Ascending aorta (tissue), 2 donors: ENCODE data around the gene TM4SF5. TPM values are rescaled to one million over a fixed set of nuclear protein-coding genes. Genes with fewer than 3 reads are reported as not detected.

Experiments
- DNase-seq, 2 donors: peaks; one replicate each; pipeline ENCODE4 v3.0.0-alpha.2; 2019; ENCODE audit warnings: low spot score in 2 of 2
- H3K27ac ChIP-seq, 2 donors: fragments of 200-600 bp; sonication (generic); one replicate each; pipeline ENCODE4 v1.5.1; 2016 to 2017; ENCODE audit warnings: mild to moderate bottlenecking in 1 of 2
- H3K27me3 ChIP-seq: fragments of 200-600 bp; sonication (generic); one replicate; pipeline ENCODE4 v1.5.1; 2017
- H3K36me3 ChIP-seq, 2 donors: fragments of 200-600 bp; sonication (generic); one replicate each; pipeline ENCODE4 v1.5.1; 2016
- H3K4me1 ChIP-seq, 2 donors: fragments of 200-600 bp; sonication (generic); one replicate each; pipeline ENCODE4 v1.5.1; 2016 to 2017; ENCODE audit warnings: mild to moderate bottlenecking in 1 of 2
- H3K4me3 ChIP-seq, 2 donors: fragments of 200-600 bp; sonication (generic); one replicate each; pipeline ENCODE4 v1.5.1; 2016 to 2017; ENCODE audit warnings: mild to moderate bottlenecking in 1 of 2
- H3K9me3 ChIP-seq, 2 donors: fragments of 200-600 bp; sonication (generic); one replicate each; pipeline ENCODE4 v1.5.1; 2016
- CTCF ChIP-seq, 3 experiments: fragments of 200-600 bp in 2 of 3; fragments of 450-650 bp in 1 of 3; sonication (generic) in 2 of 3; IDR thresholded peaks; one replicate each; pipeline ENCODE4 v1.5.1; 2016 to 2019; ENCODE audit warnings: antibody characterized with exemption in 3 of 3, mild to moderate bottlenecking in 1 of 3, moderate library complexity in 1 of 3
- intact Hi-C: fragments of 100-400 bp; cut with DNase I; formaldehyde crosslinking; loops from one replicate; pipeline ENCODE4 v1.15.1; 2023
- total RNA-seq: library from RNA; depleted of rRNA; stranded (reverse); fragments of >200 nt; gene quantifications from one replicate; pipeline ENCODE4 v1.1.0, GENCODE V29; 2016

Gene TM4SF5
- total RNA-seq, 1 donor from 2014 or later: not detected

- Histone ChIP-seq H3K4me1 (peaks cover 9 to 27% of the 10 kb centered on the region in 2 donors), H3K36me3 (no peaks in the 10 kb centered on the region), H3K27me3 (no peaks in the 10 kb centered on the region), H3K4me3 (peak overlapping the region; percentile 79 to 85), H3K27ac (peak overlapping the region; percentile 94 to 96), H3K9me3 (no peaks in the 10 kb centered on the region)
- intact Hi-C loops: loop anchor here (1.0 kb wide), 3 partner anchors 17 to 80 kb away; partner anchors contain the start of genes ARRB2, MINK1 and PLD2
- no peak for DNase-seq
- TF ChIP-seq CTCF (IDR thresholded peaks at IDR 0.05): no peak
Measured at GRCh38 chr17:4790705-4791088, 19.0 kb downstream of the TM4SF5 start.

- Histone ChIP-seq H3K4me1 (peaks cover 0 to 11% of the 10 kb centered on the region in 2 donors), H3K27me3 (no peaks in the 10 kb centered on the region), H3K27ac (peak overlapping the region in 1 of 2 donors; percentile 83), H3K4me3 (no peak overlapping the region), H3K36me3 (peaks cover 13 to 22% of the 10 kb centered on the region in 2 donors), H3K9me3 (no peaks in the 10 kb centered on the region)
- DNase-seq: no peak
- intact Hi-C loops: no loop called here
- no peak for TF ChIP-seq CTCF (IDR thresholded peaks at IDR 0.05)
Measured at GRCh38 chr17:4795168-4795567, 23.5 kb downstream of the TM4SF5 start.

- peak overlapping the region; percentile 69 to 86 for H3K4me3 ChIP-seq
- H3K4me1 ChIP-seq: peaks cover 0 to 9% of the 10 kb centered on the region in 2 donors
- no peak for DNase-seq
- no peaks in the 10 kb centered on the region for H3K9me3 ChIP-seq
- intact Hi-C loops: loop anchor here (2.0 kb wide), 1 partner anchor 66 kb away; the partner anchor contains the start of gene MED11
- H3K27ac ChIP-seq: peak overlapping the region; percentile 67 to 83
- H3K36me3 ChIP-seq: peaks cover 13 to 22% of the 10 kb centered on the region in 2 donors
- TF ChIP-seq CTCF (IDR thresholded peaks at IDR 0.05): no peak
- no peaks in the 10 kb centered on the region for H3K27me3 ChIP-seq
Measured at GRCh38 chr17:4796552-4796920, 24.9 kb downstream of the TM4SF5 start.

GRCh38 chr17:4800462-4801196 lies 28.9 kb downstream of the TM4SF5 start:
- no peak overlapping the region for H3K27ac ChIP-seq
- no peak for TF ChIP-seq CTCF (IDR thresholded peaks at IDR 0.05)
- peaks cover 0 to 7% of the 10 kb centered on the region in 2 donors for H3K4me1 ChIP-seq
- no peaks in the 10 kb centered on the region for H3K27me3 ChIP-seq
- intact Hi-C loops: no loop called here
- no peaks in the 10 kb centered on the region for H3K9me3 ChIP-seq
- H3K36me3 ChIP-seq: peaks cover 13 to 22% of the 10 kb centered on the region in 2 donors
- H3K4me3 ChIP-seq: no peak overlapping the region
- no peak for DNase-seq

GRCh38 chr17:4802228-4802627 lies 30.5 kb downstream of the TM4SF5 start, which contains the start of gene C17orf114:
C17orf114 (minus strand) TSS chr17:4802328.
- no peak for DNase-seq
- H3K36me3 ChIP-seq: peaks cover 13 to 21% of the 10 kb centered on the region in 2 donors
- H3K4me3 ChIP-seq: no peak within 1 kb of the TSS
- no peak for TF ChIP-seq CTCF (IDR thresholded peaks at IDR 0.05)
- H3K4me1 ChIP-seq: peaks cover 0 to 5% of the 10 kb centered on the region in 2 donors
- intact Hi-C loops: no loop called here
- no peaks in the 10 kb centered on the region for H3K9me3 ChIP-seq
- no peaks in the 10 kb centered on the region for H3K27me3 ChIP-seq
- no peak within 1 kb of the TSS for H3K27ac ChIP-seq
